ENCODE results near the gene STX5. TPM values are rescaled to one million over a fixed set of nuclear protein-coding genes. Genes with fewer than 3 reads are reported as not detected.

The STX5 gene
- total and polyA plus RNA-seq, 12 donors = 13.6 to 31.9 (median 19.0) TPM

DNA sequence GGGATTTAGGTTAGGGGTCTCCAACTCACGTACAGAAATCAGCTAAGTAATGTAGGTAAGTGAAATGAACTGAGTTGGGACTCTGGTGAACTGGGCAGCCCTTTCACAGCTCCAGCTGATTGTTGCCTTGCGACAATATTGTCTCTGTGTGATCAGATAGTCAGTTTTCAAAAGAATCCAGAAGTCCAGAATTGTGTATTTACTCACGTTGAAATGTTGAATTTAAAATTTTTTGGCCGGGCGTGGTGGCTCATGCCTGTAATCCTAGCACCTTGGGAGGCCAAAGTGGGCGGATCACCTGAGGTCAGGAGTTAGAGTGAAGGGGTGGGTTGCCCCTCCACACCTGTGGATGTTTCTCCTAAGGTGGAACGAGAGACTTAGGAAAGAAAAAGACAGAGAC lies 26.4 kb upstream of the STX5 start:
- WGBS, 2 donors = 84 to 87% methylated on average over 7 of the region's 7 CpGs
- intact Hi-C loops (cut with DNase I) = loop anchor here in 3 of 10 donors (5.0 to 10.0 kb wide), 3 partner anchors 71 to 283 kb away; partner anchors contain the start of genes TMEM179B (in 2 of the 3), EEF1G (in 1 of the 3) and TUT1 (in 1 of the 3)
- ATAC-seq (no peak), DNase-seq (no peak)
- TF ChIP-seq, protein P1, sequence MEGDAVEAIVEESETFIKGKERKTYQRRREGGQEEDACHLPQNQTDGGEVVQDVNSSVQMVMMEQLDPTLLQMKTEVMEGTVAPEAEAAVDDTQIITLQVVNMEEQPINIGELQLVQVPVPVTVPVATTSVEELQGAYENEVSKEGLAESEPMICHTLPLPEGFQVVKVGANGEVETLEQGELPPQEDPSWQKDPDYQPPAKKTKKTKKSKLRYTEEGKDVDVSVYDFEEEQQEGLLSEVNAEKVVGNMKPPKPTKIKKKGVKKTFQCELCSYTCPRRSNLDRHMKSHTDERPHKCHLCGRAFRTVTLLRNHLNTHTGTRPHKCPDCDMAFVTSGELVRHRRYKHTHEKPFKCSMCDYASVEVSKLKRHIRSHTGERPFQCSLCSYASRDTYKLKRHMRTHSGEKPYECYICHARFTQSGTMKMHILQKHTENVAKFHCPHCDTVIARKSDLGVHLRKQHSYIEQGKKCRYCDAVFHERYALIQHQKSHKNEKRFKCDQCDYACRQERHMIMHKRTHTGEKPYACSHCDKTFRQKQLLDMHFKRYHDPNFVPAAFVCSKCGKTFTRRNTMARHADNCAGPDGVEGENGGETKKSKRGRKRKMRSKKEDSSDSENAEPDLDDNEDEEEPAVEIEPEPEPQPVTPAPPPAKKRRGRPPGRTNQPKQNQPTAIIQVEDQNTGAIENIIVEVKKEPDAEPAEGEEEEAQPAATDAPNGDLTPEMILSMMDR (IDR thresholded peaks at IDR 0.05) = no peak
- Histone ChIP-seq H3K27ac (no peak overlapping the region), H3K27me3 (no peaks in the 10 kb centered on the region), H3K36me3 (peaks cover 0 to 17% (median 10%) of the 10 kb centered on the region in 9 donors), H3K4me3 (no peak overlapping the region), H3K9me3 (no peaks in the 10 kb centered on the region), H3K4me1 (peaks cover 12 to 42% (median 26%) of the 10 kb centered on the region in 9 donors)

DNA sequence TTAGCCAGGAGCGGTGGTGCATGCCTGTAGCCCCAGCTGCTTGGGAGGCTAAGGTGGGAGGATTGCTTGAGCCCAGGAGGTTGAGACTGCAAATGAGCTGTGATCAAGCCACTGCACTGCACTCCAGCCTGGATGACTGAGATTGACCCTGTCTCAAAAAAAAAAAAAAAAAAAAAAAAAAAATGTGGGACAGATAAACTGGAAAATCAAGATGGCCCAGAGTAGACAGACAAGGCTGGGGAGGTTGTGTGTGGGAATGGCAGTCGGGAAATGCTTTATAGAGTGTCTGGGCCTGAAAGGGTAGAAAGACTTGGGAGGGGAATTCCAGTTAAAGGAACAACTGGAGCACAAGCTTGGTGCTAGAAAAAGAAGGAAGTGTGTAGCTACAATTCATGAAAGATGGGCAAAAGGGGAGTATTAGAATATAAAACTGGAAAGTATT lies 25.7 kb upstream of the STX5 start:
- 66 to 72% methylated on average over 2 of the region's 2 CpGs for WGBS, 2 donors
- ATAC-seq = no peak
- peak overlapping the region in 1 of 10 donors; percentile 18 for H3K27ac ChIP-seq
- H3K27me3 ChIP-seq = no peaks in the 10 kb centered on the region
- H3K4me1 ChIP-seq = peaks cover 12 to 45% (median 29%) of the 10 kb centered on the region in 9 donors
- TF ChIP-seq, protein P1 (IDR thresholded peaks at IDR 0.05) = no peak
- intact Hi-C loops (cut with DNase I) = loop anchor here in 3 of 10 donors (5.0 to 10.0 kb wide), 3 partner anchors 70 to 283 kb away; partner anchors contain the start of genes TMEM179B (in 2 of the 3), EEF1G (in 1 of the 3) and TUT1 (in 1 of the 3)
- peaks cover 0 to 24% (median 16%) of the 10 kb centered on the region in 9 donors for H3K36me3 ChIP-seq
- no peaks in the 10 kb centered on the region for H3K9me3 ChIP-seq
- DNase-seq = no peak
- no peak overlapping the region for H3K4me3 ChIP-seq

DNA sequence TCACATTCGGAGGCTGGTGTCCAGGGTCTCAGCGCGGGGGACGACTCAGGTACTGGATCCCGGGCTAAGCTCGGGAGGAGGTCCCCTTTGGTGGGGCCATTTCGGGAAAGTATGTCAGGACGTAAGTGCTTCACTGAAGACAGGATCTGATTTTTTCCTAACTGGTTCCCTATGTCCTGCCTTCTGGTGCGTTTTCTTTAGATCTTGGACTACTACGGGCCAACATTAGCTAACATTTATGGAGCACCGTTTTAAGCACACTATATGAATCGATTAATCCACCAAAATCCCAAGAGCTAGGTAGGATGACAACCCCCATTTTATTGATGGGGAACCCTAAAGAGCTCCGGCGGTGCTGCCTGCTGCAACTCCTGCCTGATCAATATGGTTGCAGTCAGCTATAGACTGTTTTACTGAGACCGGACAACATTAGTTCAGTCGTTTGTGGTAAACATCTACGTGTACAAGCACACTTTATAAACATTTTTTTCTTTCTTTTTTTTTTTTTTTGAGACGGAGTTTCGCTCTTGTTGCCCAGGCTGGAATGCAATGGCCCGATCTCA lies 24.6 kb upstream of the STX5 start:
- ATAC-seq (peak in 2 of 8 donors; percentile 1), DNase-seq (no peak)
- WGBS, 2 donors = 7 to 9% methylated on average over 20 of the region's 20 CpGs
- H3K27ac ChIP-seq = peak overlapping the region in 8 of 10 donors; percentile 33 to 88 (median 77)
- no peaks in the 10 kb centered on the region for H3K27me3 ChIP-seq
- intact Hi-C loops (cut with DNase I) = loop anchor here in 3 of 10 donors (5.0 to 10.0 kb wide), 3 partner anchors 69 to 282 kb away; partner anchors contain the start of genes TMEM179B (in 2 of the 3), EEF1G (in 1 of the 3) and TUT1 (in 1 of the 3)
- peak overlapping the region; percentile 51 to 98 (median 68) for H3K4me3 ChIP-seq
- TF ChIP-seq, protein P1 (IDR thresholded peaks at IDR 0.05) = no peak
- H3K36me3 ChIP-seq = peaks cover 0 to 35% (median 27%) of the 10 kb centered on the region in 9 donors
- H3K9me3 ChIP-seq = no peaks in the 10 kb centered on the region
- peaks cover 12 to 49% (median 29%) of the 10 kb centered on the region in 9 donors for H3K4me1 ChIP-seq

DNA sequence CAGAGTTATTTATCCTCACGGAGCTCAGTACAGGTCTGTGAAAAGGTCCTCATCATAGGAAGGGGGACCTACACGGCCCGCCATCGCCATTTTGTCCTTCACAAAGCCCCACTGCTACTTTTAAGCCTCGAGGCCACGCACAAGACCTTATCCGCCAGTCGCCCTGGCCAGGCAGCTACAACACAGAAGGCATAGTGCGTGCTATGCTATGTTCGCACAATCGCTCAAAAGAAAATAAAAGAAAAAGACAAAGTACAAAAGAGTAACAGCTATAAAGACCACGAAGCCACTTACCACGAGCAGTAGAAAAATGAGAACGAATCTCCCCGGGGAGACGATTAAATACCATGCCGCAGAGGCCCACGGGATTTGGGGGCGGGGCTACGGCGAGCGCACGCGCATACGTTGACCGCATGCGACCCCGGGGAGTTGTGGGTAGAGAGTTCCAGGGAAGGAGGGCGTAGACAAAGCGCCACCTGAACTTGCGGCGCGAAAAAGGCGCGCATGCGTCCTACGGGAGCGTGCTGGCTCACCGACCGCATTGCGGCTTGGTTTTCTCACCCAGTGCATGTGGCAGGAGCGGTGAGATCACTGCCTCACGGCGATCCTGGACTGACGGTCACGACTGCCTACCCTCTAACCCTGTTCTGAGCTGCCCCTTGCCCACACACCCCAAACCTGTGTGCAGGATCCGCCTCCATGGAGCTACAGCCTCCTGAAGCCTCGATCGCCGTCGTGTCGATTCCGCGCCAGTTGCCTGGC lies 23.9 kb upstream of the STX5 start:
- TF ChIP-seq, protein P1 (IDR thresholded peaks at IDR 0.05) = no peak
- ATAC-seq (peak; percentile 97 to 99 (median 99)), DNase-seq (peak; percentile 96)
- H3K4me1 ChIP-seq = peaks cover 12 to 49% (median 29%) of the 10 kb centered on the region in 9 donors
- intact Hi-C loops (cut with DNase I) = loop anchor here in 4 of 10 donors (2.0 to 10.0 kb wide), 4 partner anchors 15 to 281 kb away; partner anchors contain the start of genes TMEM179B (in 2 of the 4), EEF1G (in 1 of the 4) and TUT1 (in 1 of the 4)
- peak overlapping the region; percentile 1 to 88 (median 77) for H3K27ac ChIP-seq
- peak overlapping the region; percentile 51 to 98 (median 68) for H3K4me3 ChIP-seq
- peaks cover 0 to 39% (median 29%) of the 10 kb centered on the region in 9 donors for H3K36me3 ChIP-seq
- H3K9me3 ChIP-seq = no peaks in the 10 kb centered on the region
- WGBS, 2 donors = 0% methylated on average over 54 of the region's 54 CpGs
- no peaks in the 10 kb centered on the region for H3K27me3 ChIP-seq

Data from heart right ventricle (tissue), 16 donors.